ENCODE measurements around the gene LIN9.
A peak's percentile ranks its signal among the peaks of the same experiment; 100 is the strongest.
"Not testable (repeated sequence)": the region's sequence is repeated elsewhere in the genome, so short reads cannot be mapped to it uniquely, and the experiment has no call there.

LIN9 gene

GRCh38 chr1:226210571-226211176, 98.3 kb downstream of the LIN9 start:
- no peak for DNase-seq

DNA sequence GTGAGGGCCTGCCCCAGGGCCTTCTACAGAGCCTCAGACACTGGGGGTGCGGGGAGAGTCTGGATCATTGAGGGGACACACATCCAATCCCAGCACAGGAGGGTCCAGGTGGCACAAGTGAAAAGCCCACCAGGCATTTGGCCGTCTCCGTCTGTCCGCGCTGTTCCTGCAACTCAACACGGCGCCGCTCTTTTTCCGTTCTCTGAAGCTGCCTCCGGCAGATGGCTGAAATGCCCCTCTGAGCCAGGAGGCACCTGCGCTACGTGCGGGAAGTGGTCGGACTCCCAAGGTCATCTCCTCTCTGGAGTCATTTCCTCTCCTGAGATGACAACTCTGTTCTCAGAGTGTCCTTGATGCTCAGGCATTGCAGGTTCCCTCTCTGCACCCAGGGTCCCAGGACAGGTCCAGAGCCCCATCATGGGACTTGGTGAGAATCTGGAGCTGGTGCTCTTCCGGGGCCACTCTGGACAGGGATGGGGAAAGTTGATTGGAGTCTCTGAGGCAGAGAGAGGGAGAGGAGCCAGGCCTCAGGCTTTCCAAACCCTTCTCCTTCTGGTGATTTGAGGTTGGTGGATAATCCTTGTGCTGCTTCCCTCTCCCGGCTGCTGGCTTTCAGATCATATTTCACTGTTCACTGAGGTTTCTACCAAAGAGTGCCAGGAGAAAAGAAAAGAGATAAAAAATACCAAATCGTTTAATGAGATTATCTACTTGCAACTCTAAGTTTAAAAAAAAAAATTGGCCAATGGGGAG, 99.5 kb downstream of the LIN9 start:
- DNase-seq = no peak

GRCh38 chr1:226207048-226207447, 101.9 kb downstream of the LIN9 start:
- no peak for DNase-seq

- no peak for DNase-seq
These were observed 104.8 kb downstream of the LIN9 start for GRCh38 chr1:226204198-226204597.

- DNase-seq = no peak
These were observed 105.3 kb downstream of the LIN9 start for GRCh38 chr1:226203655-226204054.

GRCh38 chr1:226203240-226203639, 105.7 kb downstream of the LIN9 start:
- no peak for DNase-seq

DNA sequence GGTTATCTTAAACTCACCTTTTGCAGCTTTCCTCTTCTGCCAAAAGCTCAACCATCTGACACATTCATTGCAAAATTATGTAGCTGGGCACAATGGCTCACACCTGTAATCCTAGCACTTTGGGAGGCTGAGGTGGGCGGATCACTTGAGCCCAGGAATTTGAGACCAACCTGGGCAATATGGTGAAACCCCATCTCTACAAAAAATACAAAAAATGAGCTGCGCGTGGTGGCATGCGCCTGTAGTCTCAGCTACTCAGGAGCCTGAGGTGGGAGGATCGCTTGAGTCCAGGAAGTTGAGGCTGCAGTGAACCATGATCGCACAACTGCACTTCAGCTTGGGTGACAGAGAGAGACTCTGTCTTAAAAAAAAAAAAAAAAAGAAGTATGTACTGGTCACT, 106.3 kb downstream of the LIN9 start:
- not testable (repeated sequence) for DNase-seq

GRCh38 chr1:226202246-226202645, 106.7 kb downstream of the LIN9 start:
- no peak for DNase-seq

DNA sequence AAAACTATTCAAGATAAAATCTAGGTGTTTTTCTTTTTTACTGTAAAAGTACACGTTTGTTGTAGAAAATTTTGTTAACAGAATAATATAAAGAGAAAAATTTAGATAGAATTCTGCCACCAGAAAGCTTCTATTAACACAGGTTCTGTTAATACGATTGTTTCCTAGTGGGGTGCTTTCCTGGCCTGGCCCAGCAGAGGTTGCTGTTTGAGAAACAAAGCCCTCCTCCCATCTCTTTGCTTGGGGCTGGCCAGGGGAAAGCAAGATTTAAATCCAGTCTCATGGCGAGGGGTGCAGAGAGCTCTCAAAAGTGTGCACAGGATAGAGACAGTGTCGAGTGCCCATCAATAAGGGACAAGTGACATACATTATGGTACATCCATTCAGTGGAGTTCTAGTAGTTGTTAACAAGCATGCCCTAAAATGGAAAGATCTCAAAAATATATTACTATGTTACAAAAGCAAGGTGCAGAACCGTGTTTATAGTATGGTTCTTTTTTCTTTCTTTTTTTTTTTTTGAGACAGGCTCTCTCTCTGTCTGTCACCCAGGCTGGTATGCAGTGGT, 107.9 kb downstream of the LIN9 start:
- DNase-seq = no peak

GRCh38 chr1:226199971-226200370, 109.0 kb downstream of the LIN9 start:
- DNase-seq = no peak

DNA sequence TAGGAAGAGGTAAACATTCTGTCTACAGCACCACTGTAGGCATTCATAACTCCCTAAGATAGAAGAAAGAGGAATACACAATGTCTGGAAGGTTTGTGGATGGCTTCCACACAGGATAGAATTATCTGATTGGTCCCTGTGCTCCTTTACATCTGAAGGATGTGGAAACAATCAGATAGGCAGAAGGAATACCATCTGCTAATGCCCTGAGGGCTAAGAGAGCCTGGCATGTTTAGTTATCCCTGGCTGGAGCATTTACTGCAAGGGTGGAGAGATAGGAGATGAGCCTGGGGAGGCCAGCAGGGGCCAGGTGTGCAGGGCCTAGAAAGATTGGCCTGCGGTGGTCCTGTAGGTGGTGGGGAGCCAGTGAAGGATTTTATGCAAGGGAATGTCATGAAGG, 113.8 kb downstream of the LIN9 start:
- no peak for DNase-seq

GRCh38 chr1:226187380-226187779, 121.6 kb downstream of the LIN9 start:
- DNase-seq = no peak

DNA sequence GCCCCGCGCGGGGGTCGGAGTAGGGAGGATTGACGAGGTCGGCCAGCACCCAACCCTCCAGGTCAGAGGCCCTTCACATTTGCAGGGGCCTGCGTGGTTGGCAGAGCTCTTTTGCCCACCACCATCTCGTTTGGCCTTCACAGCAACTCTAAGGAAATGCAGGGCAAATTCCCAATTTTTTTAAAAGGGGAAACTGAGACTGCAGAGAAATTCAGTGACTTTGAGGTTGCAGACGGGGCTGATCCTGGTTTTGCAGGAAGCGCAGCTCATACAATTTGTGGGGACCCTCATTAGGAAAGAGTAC, 122.0 kb downstream of the LIN9 start:
- no peak for DNase-seq

DNA sequence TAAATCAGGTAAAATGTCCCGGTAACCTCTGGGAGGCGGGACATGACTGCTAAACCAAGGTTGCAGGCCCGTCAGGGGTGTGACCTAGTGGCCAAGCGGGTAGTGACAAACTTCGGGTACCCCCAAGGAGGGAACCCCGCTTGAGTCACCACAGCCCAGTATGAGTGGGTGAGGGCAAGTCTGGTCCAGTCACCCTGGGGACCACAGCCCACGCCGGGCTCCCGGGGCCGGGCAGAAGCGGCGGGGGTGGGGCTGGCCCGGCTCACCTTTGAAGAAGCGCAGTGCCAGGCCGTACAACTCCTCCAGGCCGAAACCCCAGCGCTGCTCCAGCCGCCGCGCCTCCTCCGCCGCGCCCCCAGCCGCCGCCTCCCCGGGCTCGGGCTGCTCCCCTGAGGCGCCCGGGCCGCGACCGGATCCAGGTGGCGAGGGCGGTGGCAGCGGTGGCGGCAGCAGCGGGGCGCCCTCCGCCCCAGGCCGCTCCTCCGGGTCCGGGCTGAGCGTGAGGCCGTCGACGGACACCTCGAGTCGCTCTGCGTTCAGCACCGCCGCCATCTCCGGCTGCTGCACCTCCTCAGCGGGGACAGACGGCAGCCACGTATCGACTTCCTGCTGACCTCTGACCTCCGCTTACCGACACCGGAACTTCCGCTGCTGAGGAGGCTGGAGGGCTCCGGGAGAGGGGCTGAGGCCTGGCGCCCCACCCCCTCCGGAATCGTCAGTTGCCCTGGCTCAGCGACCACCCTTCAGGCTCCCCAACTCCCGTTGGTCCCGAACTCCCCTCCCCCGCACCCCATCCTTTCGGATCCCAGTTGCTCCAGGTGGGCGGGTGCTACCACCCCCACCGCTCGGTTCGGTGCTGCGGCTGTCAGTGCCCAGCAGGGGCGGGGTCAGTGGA, 122.6 kb downstream of the LIN9 start, which contains the start of gene ACBD3:
TSS of gene ACBD3 (minus strand) at position 618 of the 895 bp plus-strand sequence. CDS start at position 552, 66 bp downstream.
- peak; percentile 93 for DNase-seq

- DNase-seq = no peak
These were observed 123.6 kb downstream of the LIN9 start for GRCh38 chr1:226185141-226186036.

- DNase-seq = no peak
These were observed 126.8 kb downstream of the LIN9 start for GRCh38 chr1:226181996-226182714.
